GM20431 (cell line): ENCODE measurements around the gene CAMTA2.

Experiments
- in situ Hi-C: fragments of 300-500 bp; cut with MseI, MboI; formaldehyde crosslinking; loops from one replicate; pipeline ENCODE4 v1.15.0; 2020; ENCODE audit warnings: low sequenced_read_pairs; ENCODE audit not compliant: unreplicated experiment

The CAMTA2 gene

DNA sequence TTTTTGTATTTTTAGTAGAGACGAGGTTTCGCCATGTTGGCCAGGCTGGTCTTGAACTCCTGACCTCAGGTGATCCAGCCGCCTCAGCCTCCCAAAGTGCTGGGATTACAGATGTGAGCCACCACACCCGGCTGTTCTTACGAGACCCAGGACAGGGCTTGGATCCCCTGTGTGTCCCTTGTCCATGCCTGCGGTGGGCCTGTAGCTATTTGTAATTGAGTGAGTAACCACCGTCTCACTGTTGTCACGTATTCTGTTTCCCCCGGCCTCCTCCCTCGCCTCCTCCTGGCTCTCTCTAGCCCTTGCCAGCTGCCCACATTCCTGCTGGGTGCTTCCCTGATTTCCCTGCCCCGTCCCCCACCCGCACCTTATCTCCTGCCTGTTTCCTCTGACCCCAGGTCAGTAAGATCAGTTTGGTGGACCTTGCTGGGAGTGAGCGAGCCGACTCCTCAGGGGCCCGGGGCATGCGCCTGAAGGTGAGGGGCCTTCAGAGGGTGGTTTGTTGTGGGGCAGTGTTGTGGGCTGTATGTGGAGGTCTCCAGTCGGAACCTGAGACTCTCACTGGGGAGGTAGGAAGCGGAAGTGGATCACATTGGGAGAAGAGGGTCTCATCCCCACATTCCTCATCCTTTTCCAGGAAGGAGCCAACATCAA lies 15.9 kb upstream of the CAMTA2 start:
- in situ Hi-C loops: no loop called here

DNA sequence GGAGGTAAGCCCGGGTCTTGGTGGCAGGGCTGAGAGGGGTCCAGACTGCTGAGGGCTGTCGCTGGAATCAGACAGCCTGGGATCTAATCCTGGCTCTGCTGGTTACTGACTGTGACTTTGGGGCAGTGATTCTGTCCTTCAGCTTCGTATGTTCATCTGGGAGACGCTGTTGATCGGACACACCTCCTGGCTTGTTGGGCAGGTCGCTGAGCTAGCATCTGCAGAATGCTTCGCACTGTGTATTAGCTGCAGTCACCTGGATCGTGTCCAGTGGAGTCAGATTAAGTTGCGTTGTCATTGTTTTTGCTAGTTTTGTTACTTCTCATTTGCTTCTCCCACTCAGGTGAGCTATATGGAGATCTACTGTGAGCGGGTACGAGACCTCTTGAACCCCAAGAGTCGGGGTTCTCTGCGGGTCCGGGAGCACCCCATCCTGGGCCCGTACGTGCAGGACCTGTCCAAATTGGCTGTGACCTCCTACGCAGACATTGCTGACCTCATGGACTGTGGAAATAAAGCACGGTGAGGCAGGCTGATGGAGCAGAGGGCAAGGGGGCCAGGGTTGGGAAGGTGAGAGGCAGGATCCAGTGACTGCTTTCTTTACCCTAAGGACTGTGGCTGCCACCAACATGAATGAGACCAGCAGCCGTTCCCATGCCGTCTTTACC lies 14.8 kb upstream of the CAMTA2 start:
- in situ Hi-C loops: no loop called here

DNA sequence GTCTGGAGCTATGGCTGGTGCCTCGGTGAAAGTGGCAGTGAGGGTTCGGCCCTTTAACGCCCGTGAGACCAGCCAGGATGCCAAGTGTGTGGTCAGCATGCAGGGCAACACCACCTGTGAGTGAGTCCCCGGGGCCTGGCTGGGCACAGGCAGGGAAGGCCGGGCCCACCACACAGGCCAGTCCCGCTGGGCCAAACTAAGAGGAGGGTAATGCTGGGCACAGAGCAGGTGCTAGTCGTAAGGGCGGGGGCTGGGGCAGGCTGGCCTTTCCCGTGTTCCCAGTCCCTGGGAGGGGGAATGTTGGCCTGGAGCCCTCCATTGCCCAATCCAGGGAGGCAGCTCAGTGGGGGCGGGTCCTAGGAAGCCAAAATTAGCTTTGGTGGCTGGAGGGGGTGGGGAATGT lies 12.8 kb upstream of the CAMTA2 start:
- in situ Hi-C loops: no loop called here

DNA sequence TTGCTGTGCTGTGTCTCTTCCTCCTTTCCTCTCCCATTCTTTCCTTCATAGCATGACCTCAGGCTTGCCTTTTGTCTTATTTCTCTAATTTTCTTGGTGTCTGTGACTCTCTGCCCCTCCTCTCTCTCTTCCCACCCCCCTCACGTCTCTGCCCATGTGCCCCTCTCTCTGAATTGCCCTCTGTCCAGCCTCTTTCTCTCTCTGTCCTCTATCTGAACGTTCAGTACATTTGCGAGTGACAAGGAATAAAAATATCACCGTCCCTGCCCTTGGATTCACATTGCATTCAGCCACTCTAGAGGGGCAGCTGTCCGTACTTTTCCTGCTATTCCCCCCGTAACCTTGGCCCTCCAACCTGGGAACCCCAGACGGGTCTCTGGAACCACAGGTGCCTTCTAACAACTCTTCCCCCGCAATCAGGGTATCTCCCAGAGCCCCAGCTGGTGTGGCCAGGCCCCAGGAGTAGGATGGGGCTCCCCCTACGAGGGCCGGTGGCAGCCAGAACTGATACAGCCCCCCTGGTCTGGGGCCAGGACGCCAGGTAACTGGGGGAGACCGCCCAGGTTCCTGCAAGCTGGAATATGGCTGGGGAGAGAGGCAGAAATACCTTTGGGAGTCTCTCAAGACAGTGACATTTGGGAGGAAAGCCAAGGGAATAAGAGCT lies 12.1 kb upstream of the CAMTA2 start:
- in situ Hi-C loops: no loop called here

DNA sequence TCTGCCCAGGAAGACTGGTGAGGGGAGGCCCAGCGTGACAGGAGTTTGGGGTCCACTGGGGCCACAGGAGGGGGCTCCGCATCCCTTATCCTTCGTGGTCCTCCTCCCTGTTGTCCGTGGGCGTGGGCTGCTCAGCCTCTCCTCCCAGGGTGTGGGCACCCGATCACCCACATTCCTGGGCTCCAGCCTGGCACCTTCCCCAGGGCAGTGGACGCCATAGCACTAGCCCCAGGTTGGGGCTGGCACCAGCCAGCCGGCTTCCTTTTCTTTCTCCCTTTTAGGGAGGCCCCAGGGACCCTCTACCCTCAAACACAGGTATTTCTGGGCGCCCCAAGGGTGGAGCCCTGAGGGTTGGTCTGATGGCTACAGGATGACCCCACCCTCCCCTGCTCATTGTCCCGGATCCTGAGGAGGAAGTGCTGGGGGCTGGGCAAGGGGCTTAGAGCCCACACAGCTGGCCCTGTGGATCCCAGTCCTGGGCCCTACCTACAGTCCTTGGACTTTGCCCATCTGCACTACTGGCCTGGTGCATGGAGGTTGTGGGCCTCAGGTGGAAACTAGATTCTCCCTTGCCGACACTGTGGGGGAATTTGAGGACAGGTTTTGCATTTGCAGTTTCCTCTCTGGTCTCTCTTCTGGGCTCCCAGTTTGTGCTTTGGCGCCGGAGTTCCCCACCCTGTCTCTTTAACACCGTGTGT lies 11.4 kb upstream of the CAMTA2 start:
- in situ Hi-C loops: no loop called here

DNA sequence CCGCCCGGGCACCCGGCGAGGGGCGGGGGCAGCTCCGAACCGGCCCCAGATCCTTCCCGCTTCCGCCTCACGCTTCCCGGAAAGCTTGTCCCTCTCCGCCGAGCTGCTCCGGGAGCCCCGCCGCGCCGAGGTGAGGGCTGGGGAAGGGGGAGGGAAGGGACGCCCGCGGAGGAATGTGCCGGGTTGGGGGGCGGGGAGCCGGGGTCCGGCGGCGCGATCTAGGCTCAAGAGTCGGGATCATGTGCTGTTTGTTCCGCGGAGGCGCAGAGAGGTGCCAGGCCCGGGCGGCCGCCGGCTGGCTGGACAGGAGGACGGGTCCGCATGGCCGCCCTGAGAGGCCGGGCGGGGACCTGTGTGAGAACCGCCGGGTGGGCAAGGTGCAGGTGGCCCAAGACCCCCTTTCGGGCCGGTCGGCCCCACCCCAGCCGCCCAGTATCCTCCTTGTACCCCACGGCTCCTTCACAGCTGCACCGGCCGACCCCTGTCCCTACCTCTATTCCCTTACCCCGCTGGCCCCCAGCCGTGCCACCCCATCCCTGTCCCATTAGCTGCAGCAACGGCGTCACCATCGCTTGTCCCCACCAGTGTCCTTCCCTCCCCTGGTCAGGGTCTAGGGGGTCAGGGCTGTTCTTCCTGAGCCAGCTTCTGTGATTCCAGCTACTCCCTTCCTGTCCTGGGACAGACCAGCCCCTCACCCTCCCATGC lies 10.7 kb upstream of the CAMTA2 start:
- in situ Hi-C loops: no loop called here

DNA sequence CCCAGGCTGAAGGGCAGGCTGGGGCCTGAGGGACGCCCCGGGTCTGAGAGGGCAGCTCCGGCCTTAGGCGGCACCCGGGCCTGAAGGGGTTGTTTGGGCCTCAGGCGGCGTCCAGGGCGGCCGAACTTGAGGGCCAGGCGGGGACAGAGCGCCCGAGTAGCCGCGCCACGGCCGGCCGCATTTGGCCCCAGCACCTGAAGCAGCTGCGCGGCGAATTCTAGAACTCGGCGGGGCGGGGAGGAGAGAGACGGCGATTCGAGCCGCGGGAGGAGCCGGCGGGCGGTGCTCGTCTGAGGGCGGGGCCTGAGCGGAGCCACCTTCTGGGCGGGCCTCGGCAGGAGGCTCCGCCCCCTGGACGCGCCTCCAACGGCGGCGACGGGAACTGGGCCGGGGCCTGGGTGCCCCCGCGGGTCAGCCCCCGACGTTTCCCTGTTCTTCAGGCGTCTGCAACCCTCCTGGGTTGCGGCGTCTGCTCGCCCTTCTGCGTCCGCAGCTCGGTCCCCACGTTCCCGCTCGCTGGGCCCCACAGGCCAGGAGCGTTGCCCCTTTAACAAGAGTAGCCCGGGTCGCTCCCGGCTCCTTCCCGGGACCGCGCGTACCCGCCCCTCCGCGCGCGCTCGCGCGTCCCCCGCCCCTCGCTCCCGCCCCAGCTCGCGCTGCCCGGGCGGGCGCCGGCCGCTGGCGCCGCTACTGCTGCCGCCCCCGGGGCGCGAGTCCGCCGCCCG lies 10.0 kb upstream of the CAMTA2 start, which contains the start of the genes INCA1 and KIF1C:
INCA1 (minus strand) TSS at position 221 of the 725 bp plus-strand sequence. CDS start 3,085 bp downstream, outside the sequence.
KIF1C (plus strand) TSS at position 649 of the 725 bp plus-strand sequence. CDS start 2,297 bp downstream, outside the sequence.
- in situ Hi-C loops: no loop called here

DNA sequence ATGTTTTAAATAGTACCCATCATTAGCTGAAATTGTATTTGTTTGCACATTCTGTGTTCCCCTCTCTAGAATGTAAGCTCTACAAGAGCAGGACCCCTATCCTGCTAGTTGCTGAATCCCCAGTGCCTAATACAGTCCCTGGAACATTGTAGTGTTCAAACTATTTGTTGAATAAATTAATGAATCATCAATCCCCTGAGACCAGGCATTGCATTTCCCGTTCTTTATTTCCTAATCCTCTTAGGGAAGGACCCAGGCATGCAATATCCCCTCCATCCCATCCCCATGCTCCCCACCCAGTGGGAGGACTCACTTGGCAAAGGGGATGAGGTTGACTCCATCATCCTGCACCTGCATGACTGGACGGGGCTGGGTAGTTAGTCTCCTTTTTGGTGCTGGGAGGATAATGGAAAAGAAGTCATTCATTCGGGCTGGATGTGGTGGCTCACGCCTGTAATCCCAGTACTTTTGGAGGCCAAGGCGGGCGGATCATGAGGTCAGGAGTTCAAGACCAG lies 6.7 kb upstream of the CAMTA2 start:
- in situ Hi-C loops: no loop called here

DNA sequence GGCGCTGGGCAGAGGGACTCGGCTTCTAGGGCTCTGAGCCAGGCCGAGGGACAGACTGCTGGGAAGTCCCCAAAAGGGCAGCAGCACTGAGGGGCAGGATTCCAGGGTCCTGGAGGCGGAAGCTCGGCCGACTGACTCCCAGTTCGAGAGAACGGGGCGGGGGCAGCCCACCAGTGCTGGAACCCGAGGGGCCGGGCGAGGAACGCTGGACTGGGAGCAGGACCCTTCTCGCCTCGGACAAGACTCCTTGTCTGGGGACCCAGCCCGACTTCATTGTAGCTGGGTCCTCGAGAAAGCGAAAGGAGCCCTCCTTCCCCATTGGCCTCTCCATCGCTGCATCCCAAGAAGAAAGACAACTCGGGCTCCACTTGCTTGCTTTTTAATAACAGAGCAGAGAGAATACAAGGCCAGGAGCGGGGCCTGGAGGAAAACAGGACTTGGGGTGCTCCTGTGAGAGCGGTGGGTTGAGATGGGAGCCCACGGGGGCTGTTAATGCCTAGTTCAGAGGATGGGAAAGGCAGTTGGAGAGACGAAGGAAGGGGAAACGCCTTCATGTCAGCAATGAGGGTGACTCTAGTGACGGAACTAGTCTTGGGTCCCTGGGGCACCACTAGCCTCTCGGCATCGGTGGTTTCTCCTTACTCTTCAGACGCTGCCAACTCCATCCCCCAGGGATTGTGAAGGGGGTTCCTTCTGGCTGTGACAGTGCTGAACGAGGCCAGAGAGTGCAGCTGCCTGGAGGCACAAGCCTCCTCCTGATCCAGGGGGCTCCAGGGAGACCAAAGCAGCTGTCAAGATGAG lies 492 bp upstream of the CAMTA2 start:
- in situ Hi-C loops: no loop called here

DNA sequence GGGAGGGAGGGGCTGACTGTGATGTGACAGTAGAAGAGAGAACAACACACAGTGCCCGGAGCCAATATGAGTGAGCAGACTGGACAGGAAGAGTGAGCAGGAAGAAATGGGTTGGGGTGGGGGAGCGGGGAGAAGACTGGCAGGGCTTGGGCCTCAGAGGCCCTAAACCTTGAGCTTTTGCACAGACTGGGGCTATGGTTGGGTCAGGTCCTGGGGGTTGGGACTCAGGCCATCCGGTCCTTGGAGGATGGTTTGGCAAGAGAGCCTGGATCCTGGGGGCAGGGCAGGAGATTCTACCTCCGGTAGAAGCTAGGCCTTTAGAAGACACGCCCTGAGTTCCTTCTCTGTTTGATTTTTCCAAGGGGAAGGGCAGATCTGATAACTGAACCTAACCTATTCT lies 1.1 kb downstream of the CAMTA2 start:
- in situ Hi-C loops: no loop called here

DNA sequence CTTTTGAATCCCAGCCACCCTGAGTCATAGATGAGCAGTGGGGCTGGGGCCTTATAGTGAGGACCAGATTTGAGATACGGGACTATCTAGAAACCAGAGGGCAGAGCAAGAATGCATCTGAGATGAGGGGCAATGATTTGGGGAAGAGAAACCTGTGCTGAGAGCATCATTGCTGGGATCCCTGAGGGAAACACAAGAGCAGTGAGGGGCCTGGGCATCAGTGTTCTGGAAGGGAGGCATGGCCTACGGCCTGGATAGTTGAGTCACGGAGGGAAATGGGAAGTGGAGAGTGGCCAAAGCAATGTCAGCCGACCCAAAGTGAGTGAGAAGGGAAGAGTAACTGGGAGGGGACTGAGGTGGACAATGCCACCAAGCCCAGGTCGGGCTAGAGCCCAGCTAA lies 5.2 kb downstream of the CAMTA2 start:
- in situ Hi-C loops: no loop called here

DNA sequence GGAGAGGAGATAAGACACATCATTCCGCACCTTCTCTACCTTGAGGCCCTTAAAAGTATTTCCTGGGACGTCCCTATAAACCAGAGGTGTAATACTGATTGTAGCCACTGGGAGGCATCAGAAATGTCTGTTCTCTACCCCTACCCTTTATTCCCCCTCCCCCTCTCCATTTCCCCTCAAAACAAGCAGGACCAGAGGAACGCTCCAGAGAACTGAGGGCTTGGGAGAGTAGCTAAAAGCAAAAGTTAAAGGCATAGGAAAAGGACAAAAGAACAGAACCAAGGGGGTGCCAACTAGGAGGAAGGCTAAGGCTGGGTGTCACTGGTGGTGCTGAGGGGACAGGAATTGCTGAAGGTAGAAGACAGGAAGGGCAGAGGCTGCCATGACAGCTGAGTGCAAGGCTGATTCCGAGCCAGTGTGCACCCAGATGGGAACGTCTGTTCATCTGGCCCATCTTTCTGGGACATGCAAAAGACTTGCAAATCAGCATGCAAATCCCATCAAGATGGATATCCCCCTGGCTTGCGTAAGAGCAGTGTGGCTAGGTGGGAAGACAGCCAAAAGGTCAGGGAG lies 6.7 kb downstream of the CAMTA2 start:
- in situ Hi-C loops: no loop called here

DNA sequence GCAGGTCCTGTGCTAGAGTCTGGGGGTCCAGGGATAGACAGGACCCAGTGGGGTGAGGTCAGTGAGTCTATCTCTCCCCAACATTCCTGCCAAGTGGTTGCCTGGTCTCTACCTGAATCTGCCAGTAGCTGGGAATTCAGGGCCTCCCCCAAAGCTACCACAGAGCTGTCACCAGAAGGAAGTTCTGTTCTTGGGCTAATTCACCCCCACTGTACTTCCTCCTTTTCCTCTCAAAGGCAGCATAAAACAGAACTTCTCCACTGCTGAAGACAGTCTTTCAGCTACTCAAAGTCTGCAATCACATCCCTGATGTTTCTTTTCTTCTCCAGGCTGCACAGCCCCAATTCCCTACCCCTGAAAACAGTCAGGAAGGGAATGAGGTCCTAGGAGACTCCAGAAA lies 8.7 kb downstream of the CAMTA2 start:
- in situ Hi-C loops: no loop called here

DNA sequence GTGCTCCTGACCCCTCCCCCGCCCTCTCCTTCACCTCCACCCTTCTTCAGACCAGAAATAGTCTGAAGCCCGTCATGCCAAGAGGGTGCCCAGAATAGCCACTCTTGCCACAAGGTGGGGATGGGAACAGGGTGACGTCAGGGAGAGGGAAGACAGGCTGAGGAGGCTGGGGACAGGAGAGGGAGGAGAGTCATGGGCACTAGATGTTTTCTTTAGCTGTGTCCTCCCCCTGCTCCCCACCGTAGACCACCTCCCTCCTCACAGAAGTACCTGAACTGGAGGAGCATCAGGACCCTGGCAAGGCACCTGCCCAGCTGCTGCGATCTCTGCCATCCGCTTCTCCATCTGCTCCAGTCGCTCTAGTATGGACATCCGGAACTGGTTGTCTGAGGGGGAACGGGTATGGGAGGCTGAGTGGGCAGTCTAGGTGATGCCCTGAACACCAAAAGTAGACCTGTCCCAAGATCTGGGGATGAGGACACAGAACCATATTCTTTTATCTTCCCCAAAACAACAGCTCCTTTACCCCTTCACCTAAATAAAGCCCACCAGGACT lies 13.3 kb downstream of the CAMTA2 start:
- in situ Hi-C loops: no loop called here

DNA sequence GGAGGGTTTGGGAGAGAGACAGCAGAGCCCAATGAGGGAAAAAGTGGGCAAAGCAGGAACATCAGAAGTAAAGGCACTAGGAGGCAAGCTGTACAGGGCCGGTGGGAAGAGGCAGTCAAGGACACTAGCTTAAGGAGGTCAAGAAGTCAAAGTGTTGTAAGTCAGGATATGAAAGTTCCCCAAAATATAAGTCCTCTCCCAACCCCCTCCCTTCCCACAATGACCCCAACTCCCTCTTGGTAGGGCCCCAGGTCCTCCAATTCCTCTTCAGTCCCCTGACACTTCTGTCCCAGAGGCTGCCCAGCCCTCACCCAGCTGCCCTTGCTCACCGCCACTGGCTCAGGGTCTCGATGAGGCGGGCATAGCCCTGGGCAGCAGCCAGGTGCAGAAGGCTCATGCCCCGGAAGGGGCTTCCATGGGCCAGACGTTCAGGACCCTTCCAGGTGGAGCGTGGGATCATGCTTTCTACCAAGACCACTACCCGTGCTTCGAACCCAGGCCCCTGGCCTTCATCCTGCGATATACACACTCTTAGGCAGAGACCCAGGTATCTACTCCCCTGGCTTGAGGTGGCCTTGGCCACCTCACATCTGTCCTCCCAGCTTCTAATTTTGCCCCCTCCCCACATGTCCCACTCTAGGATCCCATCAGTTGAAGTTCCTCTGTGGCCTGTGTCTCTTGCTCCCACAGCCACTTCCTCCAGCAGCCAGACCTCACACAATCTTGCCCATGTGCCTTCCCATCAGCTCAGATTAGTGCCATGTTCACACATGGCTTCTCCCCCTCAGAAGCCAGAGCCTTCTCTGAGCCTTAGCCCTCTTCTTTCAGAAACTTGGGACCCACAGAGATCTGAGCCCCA lies 14.0 kb downstream of the CAMTA2 start:
- in situ Hi-C loops: no loop called here

DNA sequence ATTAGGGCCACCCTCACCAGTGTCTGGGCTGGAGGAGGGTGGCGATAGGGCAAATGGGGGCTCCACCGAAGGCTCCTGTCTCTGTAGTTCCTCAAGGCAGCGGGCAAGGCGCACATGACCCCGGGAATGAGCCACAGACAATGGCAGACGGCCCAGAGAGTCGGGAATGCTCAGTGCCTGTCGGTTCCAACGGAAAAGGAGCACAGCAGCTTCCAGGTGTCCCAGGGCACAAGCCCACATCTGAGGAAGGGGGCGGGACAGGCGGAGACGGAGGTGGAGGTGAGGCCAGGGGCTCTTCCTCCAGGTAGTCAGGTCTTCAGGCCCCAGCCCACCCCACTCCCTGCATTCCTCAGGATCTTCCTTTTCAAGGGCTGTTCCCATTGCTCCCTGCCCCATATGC lies 14.7 kb downstream of the CAMTA2 start:
- in situ Hi-C loops: no loop called here

DNA sequence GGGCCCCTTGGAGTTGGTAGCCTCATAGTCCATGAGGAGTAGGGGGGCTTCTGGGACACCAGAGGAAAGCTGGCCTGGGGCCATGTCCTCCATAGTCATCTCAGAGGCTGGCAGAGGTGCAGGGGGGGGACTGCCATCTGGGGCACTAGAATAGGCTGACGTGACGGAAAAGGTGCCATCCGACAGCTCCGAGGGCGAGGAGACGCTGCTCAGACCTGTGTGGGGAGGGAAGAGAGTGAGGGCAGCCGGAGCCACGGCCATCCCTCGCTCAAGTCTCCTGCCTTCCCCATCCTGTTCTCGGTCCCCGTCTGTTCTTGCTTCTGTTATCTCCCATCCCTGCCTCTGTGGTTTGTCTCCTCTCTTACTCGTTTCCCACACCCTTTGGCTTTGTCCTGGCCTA lies 15.2 kb downstream of the CAMTA2 start:
- in situ Hi-C loops: no loop called here
